HUES64 (cell line): Measurements from ENCODE around the gene COL13A1.
A peak's percentile ranks its signal among the peaks of the same experiment; 100 is the strongest.

Source experiments
- H3K27ac ChIP-seq: 2 replicates; pipeline ENCODE4 v1.7.0; 2013; ENCODE audit warnings: low read depth, low read length, inconsistent platforms
- H3K27me3 ChIP-seq: 2 replicates; pipeline ENCODE4 v1.6.1; 2013; ENCODE audit warnings: mild to moderate bottlenecking, low read length; ENCODE audit not compliant: insufficient read depth
- H3K36me3 ChIP-seq: 2 replicates; pipeline ENCODE4 v1.6.1; 2013; ENCODE audit warnings: mild to moderate bottlenecking, low read length; ENCODE audit not compliant: insufficient read depth
- H3K4me1 ChIP-seq: 2 replicates; pipeline ENCODE4 v1.6.1; 2013; ENCODE audit warnings: mild to moderate bottlenecking, low read length, moderate library complexity; ENCODE audit not compliant: insufficient read depth
- H3K4me3 ChIP-seq: 2 replicates; pipeline ENCODE4 v1.5.1; 2013; ENCODE audit warnings: mild to moderate bottlenecking, low read length, moderate library complexity
- H3K9ac ChIP-seq: 2 replicates; pipeline ENCODE4 v1.6.1; 2013; ENCODE audit warnings: mild to moderate bottlenecking, low read depth, low read length
- H3K9me3 ChIP-seq: 2 replicates; pipeline ENCODE4 v1.6.1; 2013; ENCODE audit warnings: low read depth, low read length; ENCODE audit not compliant: insufficient read depth
- WGBS: fragments of 150-250, 120-280 bp; methylation state at CpG from one replicate; pipeline ENCODE4 v1.1.7; 2013; ENCODE audit warnings: missing lambda C conversion rate; 5-methylcytosine and 5-hydroxymethylcytosine counted together

Gene COL13A1

DNA sequence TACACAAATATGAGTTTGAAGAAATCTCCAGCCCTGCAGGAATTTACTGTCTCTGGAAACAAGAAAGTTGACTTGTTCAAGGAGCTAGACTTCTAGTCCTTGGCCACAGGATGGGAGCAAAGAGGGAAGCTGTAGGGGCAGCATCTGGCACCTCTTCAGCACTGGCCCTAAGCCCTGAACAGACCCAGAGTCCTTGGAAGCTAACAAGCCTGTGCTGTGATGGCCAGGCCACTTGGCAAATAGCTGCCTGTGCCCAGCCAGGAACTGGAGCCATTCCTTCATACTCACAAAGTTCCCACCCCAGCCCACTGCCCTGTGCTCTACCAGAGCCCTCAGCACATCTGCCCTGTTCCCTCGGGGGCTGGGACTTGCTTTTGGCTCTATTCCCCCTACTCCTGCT is 9.4 kb upstream of the COL13A1 start:
- no peaks in the 10 kb centered on the region for H3K27me3 ChIP-seq
- no peaks in the 10 kb centered on the region for H3K4me1 ChIP-seq
- no peak overlapping the region for H3K27ac ChIP-seq
- no peak overlapping the region for H3K4me3 ChIP-seq
- 86% methylated on average over 1 of the region's 1 CpG for WGBS
- H3K9me3 ChIP-seq = peaks cover 8% of the 10 kb centered on the region; the same call in 1 of the 2 replicates
- H3K36me3 ChIP-seq = no peaks in the 10 kb centered on the region
- H3K9ac ChIP-seq = no peak overlapping the region

- peaks cover 8% of the 10 kb centered on the region; the same call in 1 of the 2 replicates for H3K9me3 ChIP-seq
- H3K27me3 ChIP-seq = 0 out of 2 replicates have a peak, but pooled peaks cover 2% of the 10 kb centered on the region
- no peak overlapping the region for H3K27ac ChIP-seq
- no peak overlapping the region for H3K9ac ChIP-seq
- 100% methylated on average over 1 of the region's 1 CpG for WGBS
- 0 out of 2 replicates have a peak, but pooled peaks cover 1% of the 10 kb centered on the region for H3K4me1 ChIP-seq
- H3K4me3 ChIP-seq = no peak overlapping the region
- no peaks in the 10 kb centered on the region for H3K36me3 ChIP-seq
Observed at GRCh38 chr10:69794673-69795072, 7.0 kb upstream of the COL13A1 start.

- Histone ChIP-seq H3K36me3 (no peaks in the 10 kb centered on the region), H3K27me3 (0 out of 2 replicates have a peak, but pooled peaks cover 2% of the 10 kb centered on the region), H3K9me3 (peaks cover 8% of the 10 kb centered on the region; the same call in 1 of the 2 replicates), H3K27ac (no peak overlapping the region), H3K4me3 (no peak overlapping the region), H3K9ac (no peak overlapping the region), H3K4me1 (0 out of 2 replicates have a peak, but pooled peaks cover 4% of the 10 kb centered on the region)
- 48% methylated on average over 1 of the region's 1 CpG for WGBS
Observed at GRCh38 chr10:69795242-69795934, 6.3 kb upstream of the COL13A1 start.

DNA sequence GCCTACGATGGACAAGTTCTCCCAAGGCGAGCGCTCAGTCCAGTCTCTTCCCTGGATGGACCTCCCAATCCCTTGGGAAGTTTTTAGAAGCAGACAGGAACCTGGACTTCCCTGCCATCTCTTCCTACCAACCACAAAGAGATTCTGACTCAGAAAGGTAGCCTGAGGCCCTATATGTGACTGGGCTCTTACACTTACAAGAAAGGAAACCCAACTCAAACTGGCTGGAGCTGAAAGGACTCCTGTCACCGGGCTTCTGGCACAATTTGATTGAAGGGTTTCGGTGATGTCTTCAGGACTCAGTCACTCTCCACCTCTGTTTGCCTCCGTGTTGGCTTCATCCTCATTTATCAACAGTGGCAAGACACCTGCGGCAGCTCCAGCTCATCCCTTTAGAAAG is 3.7 kb upstream of the COL13A1 start:
- no peaks in the 10 kb centered on the region for H3K36me3 ChIP-seq
- H3K9me3 ChIP-seq = peaks cover 8% of the 10 kb centered on the region; the same call in 1 of the 2 replicates
- H3K27me3 ChIP-seq = peaks cover 14% of the 10 kb centered on the region
- H3K4me3 ChIP-seq = no peak overlapping the region
- H3K27ac ChIP-seq = no peak overlapping the region
- 84% methylated on average over 7 of the region's 7 CpGs for WGBS
- H3K4me1 ChIP-seq = 0 out of 2 replicates have a peak, but pooled peaks cover 4% of the 10 kb centered on the region
- no peak overlapping the region for H3K9ac ChIP-seq

DNA sequence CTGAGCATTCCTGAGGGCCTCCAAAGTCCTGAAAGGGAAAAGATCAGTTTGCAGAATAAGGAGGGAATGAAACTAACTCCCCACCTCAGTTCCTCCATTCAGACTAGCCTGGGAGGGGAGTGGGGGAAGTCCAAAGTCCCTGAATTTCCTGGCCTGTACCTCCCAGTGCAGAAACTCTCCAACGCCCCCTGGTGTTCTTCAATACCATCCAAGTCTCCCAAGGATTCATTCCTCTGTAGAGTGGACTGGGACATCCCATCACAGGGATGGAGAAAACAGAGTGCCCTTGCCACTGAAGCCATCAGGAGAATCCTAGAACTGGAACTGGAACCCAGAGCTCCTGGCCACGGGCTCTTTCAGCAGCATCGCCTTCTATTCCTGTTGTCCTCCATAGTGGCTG is 1.6 kb upstream of the COL13A1 start:
- WGBS = 40% methylated on average over 3 of the region's 3 CpGs

DNA sequence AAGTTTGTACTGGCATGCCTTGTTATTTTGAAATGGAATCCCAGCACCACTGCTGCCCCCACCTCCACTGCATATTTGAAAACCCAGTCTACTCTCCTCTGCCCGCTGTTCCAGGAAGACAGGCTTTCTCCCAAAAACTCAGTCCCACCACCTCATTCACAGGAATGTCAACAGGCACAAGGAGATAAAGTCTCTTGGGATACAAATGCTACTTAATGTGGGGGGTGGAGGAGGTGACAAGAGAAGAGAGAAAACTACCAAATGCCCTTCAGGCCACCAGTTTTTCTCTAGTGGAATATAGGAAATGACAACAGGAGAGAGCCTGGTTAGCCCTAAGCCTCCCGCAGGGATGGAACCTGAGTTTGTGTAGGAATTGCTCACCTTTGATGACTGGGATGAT is 1.0 kb upstream of the COL13A1 start:
- H3K4me3 ChIP-seq = peak overlapping the region; percentile 59; the same call in 1 of the 2 replicates
- H3K9me3 ChIP-seq = 0 out of 2 replicates have a peak, but pooled peaks cover 3% of the 10 kb centered on the region
- H3K27ac ChIP-seq = no peak overlapping the region
- 46% methylated on average over 2 of the region's 2 CpGs for WGBS
- H3K4me1 ChIP-seq = peaks cover 8% of the 10 kb centered on the region; the same call in 1 of the 2 replicates
- H3K36me3 ChIP-seq = no peaks in the 10 kb centered on the region
- H3K27me3 ChIP-seq = peaks cover 31% of the 10 kb centered on the region
- H3K9ac ChIP-seq = no peak overlapping the region

More for the DNA sequence above, 1.6 kb upstream of the COL13A1 start:
- Histone ChIP-seq H3K27me3 (peaks cover 31% of the 10 kb centered on the region), H3K9me3 (0 out of 2 replicates have a peak, but pooled peaks cover 8% of the 10 kb centered on the region), H3K4me3 (no peak overlapping the region), H3K27ac (no peak overlapping the region), H3K4me1 (peaks cover 8% of the 10 kb centered on the region; the same call in 1 of the 2 replicates), H3K9ac (no peak overlapping the region), H3K36me3 (no peaks in the 10 kb centered on the region)

GRCh38 chr10:69801094-69801433 is 642 bp upstream of the COL13A1 start:
- 6% methylated on average over 8 of the region's 8 CpGs for WGBS
- Histone ChIP-seq H3K27ac (no peak overlapping the region), H3K9me3 (no peaks in the 10 kb centered on the region), H3K27me3 (peaks cover 31% of the 10 kb centered on the region), H3K4me1 (peaks cover 11% of the 10 kb centered on the region; the same call in 1 of the 2 replicates), H3K9ac (no peak overlapping the region), H3K36me3 (no peaks in the 10 kb centered on the region), H3K4me3 (peak overlapping the region; percentile 59)

DNA sequence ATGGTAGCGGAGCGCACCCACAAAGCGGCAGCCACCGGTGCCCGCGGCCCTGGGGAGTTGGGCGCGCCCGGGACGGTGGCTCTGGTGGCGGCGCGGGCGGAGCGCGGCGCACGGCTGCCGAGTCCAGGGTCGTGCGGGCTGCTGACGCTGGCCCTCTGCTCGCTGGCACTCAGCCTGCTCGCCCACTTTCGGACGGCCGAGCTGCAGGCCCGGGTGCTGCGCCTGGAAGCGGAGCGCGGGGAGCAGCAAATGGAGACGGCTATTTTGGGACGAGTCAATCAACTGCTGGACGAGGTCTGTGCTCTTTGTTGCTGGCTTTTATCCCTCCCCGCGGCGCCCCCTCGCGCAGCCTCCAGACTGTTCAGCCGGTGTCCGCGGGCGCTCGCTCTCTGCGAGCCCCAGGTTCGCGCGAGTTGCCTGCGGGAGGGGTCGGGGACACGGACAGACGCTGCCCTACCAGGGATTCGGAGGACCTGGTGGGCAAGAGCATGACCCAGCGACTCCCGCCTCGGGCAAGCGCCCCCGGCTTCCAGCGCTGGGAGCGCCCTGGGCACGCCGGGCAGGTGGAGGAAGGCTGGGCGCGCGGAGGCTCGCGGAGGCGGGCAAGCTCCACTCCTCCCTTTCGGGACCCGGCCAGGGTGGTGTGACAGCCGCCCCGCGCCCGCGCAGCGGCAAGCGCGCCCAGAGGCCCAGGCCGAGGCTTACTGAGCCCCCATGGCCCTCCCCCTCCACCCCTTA is 887 bp downstream of the COL13A1 start:
- no peaks in the 10 kb centered on the region for H3K9me3 ChIP-seq
- peak overlapping the region; percentile 19 for H3K9ac ChIP-seq
- H3K36me3 ChIP-seq = no peaks in the 10 kb centered on the region
- no peak overlapping the region for H3K27ac ChIP-seq
- H3K27me3 ChIP-seq = peaks cover 31% of the 10 kb centered on the region
- peaks cover 16% of the 10 kb centered on the region for H3K4me1 ChIP-seq
- WGBS = under 1% methylated on average over 80 of the region's 80 CpGs
- H3K4me3 ChIP-seq = peak overlapping the region; percentile 59

GRCh38 chr10:69803809-69804208 is 2.1 kb downstream of the COL13A1 start:
- no peak overlapping the region for H3K27ac ChIP-seq
- no peaks in the 10 kb centered on the region for H3K36me3 ChIP-seq
- peak overlapping the region; percentile 59; the same call in 1 of the 2 replicates for H3K4me3 ChIP-seq
- H3K4me1 ChIP-seq = peaks cover 16% of the 10 kb centered on the region
- no peaks in the 10 kb centered on the region for H3K9me3 ChIP-seq
- WGBS = 84% methylated on average over 7 of the region's 7 CpGs
- H3K27me3 ChIP-seq = peaks cover 29% of the 10 kb centered on the region
- no peak overlapping the region for H3K9ac ChIP-seq

DNA sequence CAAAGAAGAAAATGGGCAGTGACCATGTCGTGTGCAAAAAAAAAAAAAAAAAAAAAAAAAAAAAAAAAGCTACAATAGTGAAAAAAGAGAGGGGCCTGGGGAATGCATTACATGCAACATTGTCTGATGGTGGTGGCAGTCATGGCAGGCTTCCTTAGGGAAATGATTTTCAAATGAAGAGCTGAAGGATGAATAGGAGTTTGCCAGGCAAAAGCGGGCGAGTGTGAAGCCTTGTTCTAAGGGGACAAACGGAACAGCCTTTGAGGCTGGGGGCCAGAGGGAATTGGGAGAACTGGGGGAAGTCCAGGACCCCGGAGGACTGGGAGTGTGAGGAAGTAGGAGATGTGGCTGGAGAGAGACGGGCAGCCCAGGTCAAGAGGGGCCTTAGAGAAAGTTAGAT is 3.1 kb downstream of the COL13A1 start:
- 87% methylated on average over 6 of the region's 6 CpGs for WGBS
- H3K9ac ChIP-seq = no peak overlapping the region
- H3K27me3 ChIP-seq = peaks cover 29% of the 10 kb centered on the region
- H3K9me3 ChIP-seq = no peaks in the 10 kb centered on the region
- no peaks in the 10 kb centered on the region for H3K36me3 ChIP-seq
- H3K4me3 ChIP-seq = no peak overlapping the region
- H3K27ac ChIP-seq = no peak overlapping the region
- peaks cover 13% of the 10 kb centered on the region for H3K4me1 ChIP-seq

GRCh38 chr10:69807122-69807521 is 5.4 kb downstream of the COL13A1 start:
- no peaks in the 10 kb centered on the region for H3K36me3 ChIP-seq
- H3K4me3 ChIP-seq = no peak overlapping the region
- no peak overlapping the region for H3K27ac ChIP-seq
- H3K27me3 ChIP-seq = peaks cover 25% of the 10 kb centered on the region
- no peaks in the 10 kb centered on the region for H3K9me3 ChIP-seq
- H3K4me1 ChIP-seq = peaks cover 14% of the 10 kb centered on the region
- H3K9ac ChIP-seq = no peak overlapping the region
- WGBS = 92% methylated on average over 2 of the region's 2 CpGs
